Measurements from ENCODE around the gene SHLD1. TPM values are rescaled to one million over a fixed set of nuclear protein-coding genes. Genes with fewer than 3 reads are reported as not detected.
A peak's percentile ranks its signal among the peaks of the same experiment; 100 is the strongest.

Gene SHLD1
- total and polyA plus RNA-seq, 2 experiments from 2014 or later: 1.4 to 15.0 TPM

GRCh38 chr20:5822569-5822968 is 72.4 kb downstream of the SHLD1 start:
- Histone ChIP-seq H3K9me2 (ENCODE audit: insufficient read depth) (no peaks in the 10 kb centered on the region; the same call in 1 of the 2 replicates), H3K4me3 (no peak overlapping the region), H3K27me3 (ENCODE audit: insufficient read depth) (no peaks in the 10 kb centered on the region), H3K4me1 (ENCODE audit: insufficient read depth) (peaks cover 19% of the 10 kb centered on the region), H4K20me1 (replicated peaks; ENCODE audit: insufficient read depth) (no peaks in the 10 kb centered on the region), H3K79me2 (replicated peaks; ENCODE audit: insufficient read depth) (no peaks in the 10 kb centered on the region), H3F3A (replicated peaks; ENCODE audit: low read depth) (no peaks in the 10 kb centered on the region), H3K4me2 (peak overlapping the region; percentile 67), H2AFZ (no peak overlapping the region; the same call in 1 of the 2 replicates), H3K36me3 (ENCODE audit: insufficient read depth) (no peaks in the 10 kb centered on the region), H3K27ac (ENCODE audit: low read depth) (no peak overlapping the region)
- Mint-ChIP-seq H3K36me3 (ENCODE audit: low read depth) (peaks cover 7% of the 10 kb centered on the region; the same call in 2 of the 3 replicates), H3K27me3 (ENCODE audit: insufficient read depth, low read depth, poor library complexity) (peaks cover 13% of the 10 kb centered on the region), H3K27ac (peak overlapping the region; percentile 54; the same call in 1 of the 2 replicates), H3K9me3 (no peaks in the 10 kb centered on the region), H3K4me3 (no peak overlapping the region), H3K4me1 (peaks cover 46% of the 10 kb centered on the region)
- ATAC-seq (no peak; the same call in 2 of the 3 replicates), DNase-seq (ENCODE audit: low spot score) (no peak)
- no peak for TF ChIP-seq CREB1 (CRISPR knock-in tag; IDR thresholded peaks at IDR 0.05; ENCODE audit: low read depth)
- TF ChIP-seq STAT1 (IDR thresholded peaks at IDR 0.05; ENCODE audit: unreplicated experiment): no peak
- TF ChIP-seq ZNF462 (CRISPR knock-in tag; IDR thresholded peaks at IDR 0.05): no peak
- TF ChIP-seq, protein P1, sequence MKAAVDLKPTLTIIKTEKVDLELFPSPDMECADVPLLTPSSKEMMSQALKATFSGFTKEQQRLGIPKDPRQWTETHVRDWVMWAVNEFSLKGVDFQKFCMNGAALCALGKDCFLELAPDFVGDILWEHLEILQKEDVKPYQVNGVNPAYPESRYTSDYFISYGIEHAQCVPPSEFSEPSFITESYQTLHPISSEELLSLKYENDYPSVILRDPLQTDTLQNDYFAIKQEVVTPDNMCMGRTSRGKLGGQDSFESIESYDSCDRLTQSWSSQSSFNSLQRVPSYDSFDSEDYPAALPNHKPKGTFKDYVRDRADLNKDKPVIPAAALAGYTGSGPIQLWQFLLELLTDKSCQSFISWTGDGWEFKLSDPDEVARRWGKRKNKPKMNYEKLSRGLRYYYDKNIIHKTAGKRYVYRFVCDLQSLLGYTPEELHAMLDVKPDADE (IDR thresholded peaks at IDR 0.05): no peak
- TF ChIP-seq, protein P2, sequence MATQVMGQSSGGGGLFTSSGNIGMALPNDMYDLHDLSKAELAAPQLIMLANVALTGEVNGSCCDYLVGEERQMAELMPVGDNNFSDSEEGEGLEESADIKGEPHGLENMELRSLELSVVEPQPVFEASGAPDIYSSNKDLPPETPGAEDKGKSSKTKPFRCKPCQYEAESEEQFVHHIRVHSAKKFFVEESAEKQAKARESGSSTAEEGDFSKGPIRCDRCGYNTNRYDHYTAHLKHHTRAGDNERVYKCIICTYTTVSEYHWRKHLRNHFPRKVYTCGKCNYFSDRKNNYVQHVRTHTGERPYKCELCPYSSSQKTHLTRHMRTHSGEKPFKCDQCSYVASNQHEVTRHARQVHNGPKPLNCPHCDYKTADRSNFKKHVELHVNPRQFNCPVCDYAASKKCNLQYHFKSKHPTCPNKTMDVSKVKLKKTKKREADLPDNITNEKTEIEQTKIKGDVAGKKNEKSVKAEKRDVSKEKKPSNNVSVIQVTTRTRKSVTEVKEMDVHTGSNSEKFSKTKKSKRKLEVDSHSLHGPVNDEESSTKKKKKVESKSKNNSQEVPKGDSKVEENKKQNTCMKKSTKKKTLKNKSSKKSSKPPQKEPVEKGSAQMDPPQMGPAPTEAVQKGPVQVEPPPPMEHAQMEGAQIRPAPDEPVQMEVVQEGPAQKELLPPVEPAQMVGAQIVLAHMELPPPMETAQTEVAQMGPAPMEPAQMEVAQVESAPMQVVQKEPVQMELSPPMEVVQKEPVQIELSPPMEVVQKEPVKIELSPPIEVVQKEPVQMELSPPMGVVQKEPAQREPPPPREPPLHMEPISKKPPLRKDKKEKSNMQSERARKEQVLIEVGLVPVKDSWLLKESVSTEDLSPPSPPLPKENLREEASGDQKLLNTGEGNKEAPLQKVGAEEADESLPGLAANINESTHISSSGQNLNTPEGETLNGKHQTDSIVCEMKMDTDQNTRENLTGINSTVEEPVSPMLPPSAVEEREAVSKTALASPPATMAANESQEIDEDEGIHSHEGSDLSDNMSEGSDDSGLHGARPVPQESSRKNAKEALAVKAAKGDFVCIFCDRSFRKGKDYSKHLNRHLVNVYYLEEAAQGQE (IDR thresholded peaks at IDR 0.05; ENCODE audit: unreplicated experiment): no peak
- no peak for TF ChIP-seq ZNF114 (CRISPR knock-in tag; IDR thresholded peaks at IDR 0.05)
- TF ChIP-seq ZNF331 (CRISPR knock-in tag; IDR thresholded peaks at IDR 0.05; ENCODE audit: low read depth): no peak
- TF ChIP-seq EZH2phosphoT487 (IDR thresholded peaks at IDR 0.05; ENCODE audit: unreplicated experiment): no peak
